NOMO-1 treated with dmso at 0.1 percent for 144 hours (cell line): ENCODE data around the gene EPM2A.

ENCODE experiments used
- DNase-seq: peaks from one replicate; lab custom pipeline; 2025; ENCODE audit not compliant: unreplicated experiment; lab: John Stamatoyannopoulos, UW

The EPM2A gene

DNA sequence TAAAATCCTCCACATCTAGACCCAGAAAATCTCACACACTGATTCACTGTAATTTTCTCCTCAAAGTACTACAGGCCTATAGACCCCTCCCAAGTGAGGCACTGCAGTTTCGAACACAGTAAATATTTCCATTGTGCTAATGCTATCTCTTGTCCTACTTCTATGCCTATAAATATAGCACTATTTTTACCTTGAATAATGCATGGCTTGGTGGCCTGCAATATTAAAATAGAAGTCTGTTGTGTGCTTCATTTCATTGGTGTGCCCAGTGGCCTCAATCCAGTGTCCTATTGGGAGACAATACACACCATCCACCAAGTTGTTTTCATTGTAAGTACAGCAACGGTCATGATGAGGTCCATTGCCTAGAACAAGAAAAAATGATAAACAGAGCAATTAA is 49.4 kb downstream of the EPM2A start:
- no peak for DNase-seq

DNA sequence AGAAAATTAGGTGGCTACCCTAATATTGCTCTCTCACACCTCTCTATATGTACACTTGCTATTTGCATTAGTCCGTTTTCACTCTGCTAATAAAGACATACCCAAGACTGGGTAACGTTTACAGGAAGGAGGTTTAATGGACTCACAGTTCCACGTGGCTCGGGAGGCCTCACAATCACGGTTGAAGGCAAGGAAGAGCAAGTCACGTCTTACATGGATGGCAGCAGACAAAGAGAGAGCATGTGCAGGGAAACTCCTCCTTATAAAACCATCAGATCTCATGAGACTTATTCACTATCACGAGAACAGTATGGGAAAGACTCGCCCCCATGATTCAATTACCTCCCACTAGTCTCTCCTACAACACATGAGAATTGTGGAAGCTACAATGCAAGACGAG is 53.4 kb downstream of the EPM2A start:
- DNase-seq = no peak

DNA sequence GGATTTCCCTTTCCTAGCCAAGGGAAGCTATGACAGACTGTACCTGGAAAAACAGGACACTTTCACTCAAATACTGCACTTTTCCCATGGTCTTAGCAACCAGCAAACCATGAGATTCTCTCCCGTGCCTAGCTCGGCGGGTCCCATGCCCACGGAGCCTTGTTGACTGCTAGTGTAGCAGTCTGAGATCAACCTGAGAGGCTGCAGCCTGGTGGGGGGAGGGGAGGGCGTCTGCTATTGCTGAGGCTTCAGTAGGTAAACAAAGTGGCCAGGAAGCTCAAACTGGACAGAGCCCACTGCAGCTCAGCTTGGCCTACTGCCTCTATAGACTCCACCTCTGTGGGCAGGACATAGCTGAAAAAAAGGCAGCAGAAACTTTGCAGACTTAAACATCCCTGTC is 61.8 kb downstream of the EPM2A start:
- no peak for DNase-seq

DNA sequence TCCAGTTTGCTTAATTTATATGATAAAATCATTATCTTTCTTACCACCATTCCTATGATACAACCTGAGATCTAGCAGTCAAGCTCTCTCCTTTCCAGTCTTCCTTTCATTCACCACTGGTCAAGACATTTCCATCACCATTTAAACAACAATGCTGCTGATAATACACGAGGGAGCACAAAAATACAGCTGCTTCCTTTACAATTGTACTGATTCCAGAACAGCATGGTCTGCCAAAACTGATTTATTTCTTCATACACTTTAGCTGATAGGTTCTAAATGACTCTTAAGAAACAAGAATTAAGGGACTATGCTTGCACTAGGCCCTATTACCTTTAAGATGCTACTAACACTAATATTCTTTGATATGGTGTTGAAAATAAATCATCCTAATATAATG is 65.0 kb downstream of the EPM2A start:
- no peak for DNase-seq

DNA sequence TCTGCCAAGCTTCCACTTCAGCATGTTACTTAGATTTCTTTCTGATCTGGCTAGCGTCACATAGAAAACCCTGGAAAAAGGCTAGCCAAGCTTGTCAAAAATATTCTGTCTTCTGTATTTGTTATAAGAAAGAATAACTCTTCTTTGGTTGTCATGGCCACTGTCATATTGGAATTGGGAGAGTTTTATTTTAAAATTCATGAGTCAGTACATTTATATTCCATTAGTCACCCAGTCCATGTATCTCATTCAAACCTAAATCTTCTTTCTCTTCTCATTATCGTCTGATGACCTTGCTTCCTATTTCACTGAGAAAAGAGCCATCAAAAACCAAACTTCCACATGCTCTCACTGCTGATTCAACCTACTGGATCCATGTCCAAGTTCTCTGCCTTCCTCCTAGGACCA is 65.7 kb downstream of the EPM2A start:
- no peak for DNase-seq

DNA sequence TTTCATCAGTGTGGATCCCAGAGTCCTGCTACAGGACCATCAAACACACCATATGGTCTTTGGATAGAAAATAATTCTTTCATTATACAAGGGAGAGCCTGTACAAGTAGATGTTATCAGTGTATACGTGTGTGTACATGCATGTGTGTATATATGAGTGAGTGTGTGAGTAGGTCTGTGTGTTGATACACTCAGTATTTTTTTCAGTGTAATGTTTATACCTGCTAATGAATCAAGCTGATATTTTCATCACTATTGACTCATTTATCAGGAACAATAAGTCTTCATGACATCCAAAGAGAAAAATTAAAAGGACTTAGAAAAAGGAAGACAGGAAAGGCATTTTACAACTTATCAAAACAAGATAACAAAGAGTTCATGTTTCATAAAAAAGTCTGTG is 66.5 kb downstream of the EPM2A start:
- no peak for DNase-seq

DNA sequence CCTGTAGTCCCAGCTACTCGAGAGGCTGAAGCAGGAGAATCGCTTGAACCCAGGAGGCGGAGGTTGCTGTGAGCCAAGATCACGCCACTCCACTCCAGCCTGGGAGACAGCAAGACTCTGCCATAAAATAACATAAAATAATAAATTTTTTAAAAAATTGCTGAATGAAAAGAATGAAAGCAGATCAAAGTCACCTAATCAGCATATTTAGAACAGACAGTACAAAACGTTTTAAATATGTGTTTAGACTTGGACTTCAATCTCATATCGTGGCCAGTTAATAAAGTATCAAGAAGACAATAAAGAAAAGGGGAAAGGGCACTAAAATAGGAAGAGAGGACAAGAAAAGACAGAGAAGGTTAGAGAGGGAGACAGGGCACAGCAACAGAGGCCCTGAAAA is 74.6 kb downstream of the EPM2A start:
- no peak for DNase-seq

DNA sequence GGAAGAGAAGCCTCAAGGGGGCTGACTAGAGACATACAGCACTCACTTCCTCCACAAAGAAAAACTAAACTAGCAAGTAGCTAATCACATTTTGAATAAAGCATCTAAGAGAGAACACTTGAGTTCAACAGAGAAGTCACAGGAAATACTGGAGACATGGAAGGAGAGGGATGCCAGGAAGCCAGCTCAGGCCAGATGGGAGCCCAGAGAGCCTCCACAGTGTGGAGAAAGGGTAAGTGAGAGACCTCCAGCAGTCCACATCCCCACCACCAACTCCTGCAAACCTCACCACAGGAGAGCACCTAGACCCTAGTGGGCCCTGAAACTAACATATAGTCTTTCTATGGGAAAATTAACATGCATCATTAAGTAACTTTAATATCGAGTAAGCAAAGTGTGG is 79.2 kb downstream of the EPM2A start:
- no peak for DNase-seq

DNA sequence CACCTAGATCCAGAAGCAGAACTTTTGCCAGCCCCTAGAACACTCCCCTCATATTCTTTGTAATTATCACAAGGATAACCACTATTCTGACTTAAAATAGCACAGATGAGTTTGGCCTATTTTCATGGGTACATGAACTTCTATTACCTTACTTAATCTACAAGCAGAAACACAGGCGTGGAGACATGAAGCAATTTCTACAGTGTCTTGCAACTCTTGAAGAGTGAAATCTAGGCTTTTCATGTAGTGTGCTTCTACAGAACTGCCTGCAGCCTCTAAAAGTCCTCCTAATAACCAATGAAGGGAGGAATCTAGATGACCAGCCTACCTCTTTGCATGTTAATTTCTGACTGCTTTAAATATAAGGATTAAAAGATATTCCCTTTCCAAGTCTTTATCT is 82.7 kb downstream of the EPM2A start:
- no peak for DNase-seq

DNA sequence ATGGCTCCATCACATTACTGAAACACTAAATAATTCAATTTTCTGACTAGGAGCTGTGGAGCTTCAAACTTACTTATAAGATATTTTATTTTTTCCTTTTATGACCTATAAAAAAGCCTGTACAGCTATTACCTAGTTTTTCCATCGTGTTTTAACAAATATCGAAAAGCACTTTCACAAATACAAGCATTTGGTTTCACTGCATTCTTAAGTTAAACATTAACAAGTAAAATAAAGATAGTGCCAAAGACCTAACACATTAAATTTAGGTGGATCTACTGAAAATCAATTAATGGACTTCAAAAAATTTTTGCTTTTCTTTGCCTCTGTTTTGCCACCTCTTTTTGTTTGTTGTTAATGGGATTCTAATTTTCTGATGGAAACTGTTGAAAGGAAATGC is 83.3 kb downstream of the EPM2A start:
- DNase-seq = no peak

DNA sequence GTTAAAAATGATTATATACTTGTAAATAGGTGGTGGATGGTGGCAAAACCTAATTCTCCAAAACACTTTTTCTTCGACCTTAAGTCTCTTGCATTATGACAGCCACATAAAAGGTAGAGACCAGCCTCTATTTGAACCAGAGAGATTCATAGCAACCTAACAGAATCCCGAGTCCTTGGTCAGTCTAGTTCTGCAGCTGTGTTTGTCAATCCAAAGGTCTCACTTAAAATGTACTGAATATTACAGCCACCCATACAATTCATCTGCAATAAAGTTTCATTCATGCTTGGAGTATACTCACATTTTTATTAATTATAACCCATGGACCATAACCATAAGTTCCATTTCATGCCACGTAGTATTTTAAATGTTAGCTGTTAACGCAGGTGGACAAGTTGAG is 87.2 kb downstream of the EPM2A start:
- no peak for DNase-seq

DNA sequence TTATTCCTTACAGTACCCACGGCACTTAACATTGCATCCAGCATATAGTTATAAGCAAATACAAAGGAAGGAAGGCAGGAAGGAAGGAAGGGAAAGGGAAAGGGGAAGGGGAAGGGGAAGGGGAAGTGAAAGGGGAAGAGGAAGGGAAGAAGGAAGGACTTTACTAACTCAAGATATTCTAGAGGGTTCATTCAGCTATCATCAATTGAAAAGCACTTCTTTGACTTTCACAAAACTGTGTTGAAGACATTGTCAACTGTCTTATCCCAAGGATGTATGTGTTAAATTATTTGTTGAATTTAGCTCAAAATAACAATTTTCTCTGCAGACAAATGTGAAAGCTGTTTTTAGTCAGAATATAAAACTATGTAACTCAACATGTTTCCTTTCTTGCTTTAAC is 87.7 kb downstream of the EPM2A start:
- no peak for DNase-seq

DNA sequence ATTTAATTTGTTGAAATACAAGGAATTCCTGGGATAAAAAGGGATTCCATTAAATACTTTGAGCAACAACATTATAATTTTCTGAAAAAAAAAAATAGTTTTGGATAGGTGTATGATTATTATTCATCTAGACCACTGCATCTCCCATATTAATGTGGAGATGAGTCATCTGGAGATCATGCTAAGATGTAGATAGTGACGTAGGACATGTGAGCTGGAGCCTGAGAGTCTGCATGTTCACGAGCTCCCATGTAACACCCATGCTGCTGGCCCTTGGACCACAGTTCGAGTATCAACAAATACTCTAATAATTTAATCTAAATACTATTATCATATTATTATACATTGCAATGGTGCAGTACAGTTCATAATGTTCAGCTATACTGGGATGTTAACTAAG is 91.6 kb downstream of the EPM2A start:
- DNase-seq = no peak

DNA sequence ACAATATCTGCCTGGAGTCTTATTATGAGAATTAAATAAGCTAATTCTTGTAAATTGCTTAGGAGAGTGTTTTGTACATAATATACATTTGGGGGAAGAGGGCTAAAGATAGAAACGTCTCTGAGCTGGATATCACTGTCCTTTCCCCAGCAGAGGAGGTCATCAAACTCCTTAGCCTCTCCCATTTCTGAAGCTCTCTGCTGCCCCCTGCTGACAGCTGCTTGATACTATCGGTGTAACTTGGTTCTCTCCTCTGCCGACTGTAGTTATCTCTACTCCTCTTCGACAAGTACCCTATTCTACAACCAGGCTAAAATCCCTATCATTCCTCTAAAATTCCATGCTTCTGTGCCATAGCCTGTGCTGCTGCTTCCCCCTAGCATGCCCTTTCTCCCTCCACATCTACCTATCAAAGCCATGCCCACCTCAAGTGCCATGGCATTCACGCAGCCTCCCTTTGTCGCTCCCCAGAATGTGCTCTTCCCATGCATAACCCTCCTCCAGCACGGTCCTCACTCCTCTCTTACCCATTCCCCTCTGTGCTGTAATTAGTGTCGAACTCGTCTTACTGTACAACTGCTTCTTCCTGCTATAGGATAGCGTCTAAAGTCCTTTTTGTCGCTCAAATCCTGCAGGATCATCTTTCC is 101.2 kb downstream of the EPM2A start:
- DNase-seq = peak; percentile 25

DNA sequence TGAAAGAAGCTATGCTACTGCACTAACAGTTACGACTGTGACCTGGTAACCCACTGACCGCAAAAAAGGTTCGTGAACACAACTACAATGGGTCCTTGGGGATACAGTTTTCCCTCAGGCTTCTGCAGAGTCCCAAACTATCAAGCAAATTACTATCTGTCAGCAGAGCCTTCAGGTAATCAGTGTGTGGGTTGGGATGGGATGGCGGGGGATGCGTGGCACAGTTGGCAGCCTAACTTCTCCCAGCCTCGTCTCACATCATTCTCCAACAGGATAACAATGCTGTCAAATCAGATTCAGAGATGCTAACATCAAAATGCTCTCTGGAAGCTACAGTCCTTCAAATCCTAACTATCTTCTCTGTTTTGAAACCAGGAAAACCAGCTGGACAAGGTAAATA is 102.3 kb downstream of the EPM2A start:
- no peak for DNase-seq

DNA sequence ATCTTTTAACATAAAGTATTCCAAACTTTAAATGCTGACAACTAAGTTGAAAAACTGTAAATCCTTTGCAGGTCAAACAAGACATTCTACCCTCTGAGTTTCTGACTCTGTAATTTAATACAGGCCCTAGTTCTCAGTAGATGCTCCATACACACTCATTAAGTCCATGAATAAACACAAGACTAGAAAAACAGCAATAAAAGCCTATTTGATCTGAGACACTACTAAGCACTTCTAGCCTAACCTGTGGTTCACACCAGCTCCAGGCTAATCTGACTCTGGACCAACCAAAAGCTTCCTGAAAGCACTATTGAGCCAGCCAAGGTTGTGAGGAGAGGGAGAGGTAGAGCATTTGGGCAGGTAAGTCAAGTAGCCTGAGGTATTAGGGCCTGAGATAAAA is 103.9 kb downstream of the EPM2A start:
- DNase-seq = no peak

DNA sequence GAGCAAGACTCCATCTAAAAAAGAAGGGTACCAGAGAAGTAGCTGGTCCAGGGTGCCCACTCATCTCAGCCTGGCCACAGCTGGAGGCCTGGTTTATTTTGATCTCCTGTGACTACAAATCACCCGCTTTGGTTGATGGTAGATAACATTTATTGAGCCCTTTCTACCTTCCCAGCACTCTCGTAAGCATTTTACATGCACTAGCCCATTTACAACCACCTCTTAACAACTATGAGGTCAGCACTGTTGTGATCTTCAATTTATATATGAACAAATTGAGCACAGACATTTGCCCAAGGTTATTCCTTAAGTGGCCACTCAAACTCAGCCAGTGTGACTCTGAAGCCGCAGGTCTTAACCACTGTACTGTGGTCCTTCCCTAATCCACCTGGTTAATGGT is 104.7 kb downstream of the EPM2A start:
- DNase-seq = no peak

DNA sequence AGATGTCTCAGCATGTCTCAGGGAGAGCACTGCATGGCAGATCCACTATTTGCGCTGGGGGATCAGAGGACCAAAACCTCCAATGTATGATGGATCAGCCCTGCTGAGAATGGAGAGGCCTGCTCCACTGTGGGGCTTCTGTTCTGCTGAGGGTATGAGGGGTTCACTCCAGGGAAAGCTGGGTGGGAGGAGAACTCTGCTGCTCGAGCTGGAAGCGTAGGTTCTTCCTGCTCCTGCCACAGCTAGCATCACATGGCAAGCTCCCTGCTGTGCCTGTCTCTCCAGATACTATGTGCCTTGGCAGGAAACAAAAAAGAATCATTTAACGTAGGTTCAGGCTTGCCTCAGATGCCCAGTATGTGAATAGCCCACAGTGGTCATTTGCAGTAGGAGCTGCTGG is 105.8 kb downstream of the EPM2A start:
- DNase-seq = no peak

DNA sequence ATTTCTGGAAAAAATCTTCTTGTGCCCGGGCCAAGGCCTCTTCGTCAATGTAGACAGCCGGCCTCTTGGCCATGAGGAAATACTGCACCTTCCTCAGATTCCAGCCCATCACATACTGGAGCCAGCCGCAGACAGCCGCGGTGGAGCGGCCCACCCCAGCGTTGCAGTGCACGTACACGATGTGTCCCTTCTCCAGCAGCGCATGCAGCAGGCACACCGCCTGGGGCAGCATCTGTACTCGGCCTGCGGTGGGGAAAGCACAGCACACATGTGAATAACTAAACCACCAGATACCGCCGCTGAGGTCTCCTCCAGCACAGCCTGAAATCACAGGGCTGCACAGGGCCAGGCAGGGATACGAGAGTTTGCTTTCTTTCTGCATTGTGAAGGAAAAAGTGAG is 107.9 kb downstream of the EPM2A start:
- no peak for DNase-seq

DNA sequence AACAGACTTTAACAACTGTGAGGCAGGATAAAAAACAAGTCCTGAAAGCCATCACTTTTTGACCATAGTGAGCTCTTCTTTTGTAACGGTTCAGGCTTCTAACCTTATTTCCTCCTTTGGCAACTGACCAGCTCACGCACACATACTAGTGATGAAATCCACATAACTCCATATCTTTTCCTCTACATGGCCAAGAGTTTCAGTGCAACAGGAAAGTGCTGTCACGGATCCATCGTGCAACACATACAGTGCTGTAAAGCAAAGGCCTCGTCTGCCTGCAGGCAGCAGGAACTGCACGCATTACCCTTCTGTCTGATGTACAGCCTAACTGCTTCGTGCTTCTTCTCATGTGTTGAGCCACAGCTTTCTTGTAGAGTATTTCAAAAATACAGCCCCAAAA is 108.5 kb downstream of the EPM2A start:
- no peak for DNase-seq

DNA sequence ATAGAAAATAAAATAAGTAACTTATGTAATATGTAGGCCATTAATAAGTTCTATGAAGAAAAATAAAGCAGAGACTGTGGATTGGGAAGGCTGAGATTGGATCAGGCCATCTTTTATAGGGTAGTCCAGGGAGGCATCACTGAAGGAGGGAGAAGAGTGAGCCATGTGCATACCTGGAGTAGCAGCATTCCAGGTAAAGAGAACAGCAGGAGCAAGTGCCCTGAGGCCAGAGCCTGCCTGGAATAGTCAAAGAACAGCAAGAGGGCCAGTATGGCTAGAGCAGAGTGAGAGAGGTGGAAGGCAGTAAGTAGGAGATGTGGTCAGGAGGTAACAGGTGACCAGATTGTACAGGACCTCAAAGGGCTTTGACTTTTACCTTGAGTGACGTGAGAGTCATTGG is 112.1 kb downstream of the EPM2A start:
- no peak for DNase-seq

DNA sequence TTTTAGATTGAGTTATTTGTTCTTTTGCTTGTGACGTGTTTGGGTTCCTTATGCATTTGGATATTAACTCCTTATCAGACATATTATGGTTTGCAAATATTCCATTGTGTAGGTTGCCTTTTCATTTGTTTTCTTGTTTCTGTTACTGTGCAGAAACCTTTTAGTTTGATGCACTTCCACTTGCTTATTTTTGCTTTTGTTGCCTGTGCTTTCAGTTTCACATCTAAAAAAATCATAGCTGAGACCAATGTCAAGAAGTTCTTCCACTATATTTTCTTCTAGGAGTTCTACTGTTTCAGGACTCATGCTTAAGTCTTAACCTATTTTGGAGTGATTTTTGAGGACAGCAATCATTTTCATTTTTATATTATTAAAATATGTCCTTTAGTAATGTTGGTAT is 113.5 kb downstream of the EPM2A start:
- DNase-seq = no peak

DNA sequence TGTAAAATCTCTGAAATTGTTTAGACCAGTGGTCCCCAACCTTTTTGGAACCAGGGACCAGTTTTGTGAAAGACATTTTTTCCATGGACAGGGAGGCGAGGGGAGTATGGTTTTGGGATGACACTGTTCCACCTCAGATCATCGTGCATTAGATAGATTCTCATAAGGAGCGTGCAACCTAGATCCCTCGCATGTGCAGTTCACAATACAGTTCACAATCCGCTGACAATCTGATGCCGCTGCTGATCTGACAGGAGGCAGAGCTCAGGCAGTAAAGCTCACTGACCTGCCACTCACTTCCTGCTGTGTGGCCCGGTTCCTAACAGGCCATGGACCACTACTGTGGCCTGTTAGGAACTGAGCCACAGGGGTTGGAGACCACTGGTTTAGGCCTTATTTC is 115.2 kb downstream of the EPM2A start:
- no peak for DNase-seq

DNA sequence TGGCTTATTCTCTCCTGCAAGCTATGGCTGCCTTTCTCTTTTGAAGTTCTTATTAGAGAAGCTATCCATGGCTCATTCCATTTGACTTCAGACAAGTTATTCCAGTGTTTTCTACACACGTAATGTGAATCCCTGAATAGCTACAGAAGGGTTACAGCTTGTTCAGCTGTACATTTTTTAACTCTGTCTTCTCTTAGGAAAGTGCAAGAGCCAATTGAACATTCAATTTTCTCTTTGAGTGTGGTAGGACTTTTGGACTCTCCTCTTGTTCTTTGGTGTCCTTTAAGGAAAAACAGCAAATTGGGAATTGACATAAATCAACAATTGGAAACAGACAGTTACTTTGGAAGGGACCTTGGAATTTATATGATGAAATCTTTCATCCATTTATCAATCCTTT is 125.8 kb downstream of the EPM2A start:
- DNase-seq = no peak
